Endothelial cell of umbilical vein (primary cell): ENCODE measurements around the gene SYNGAP1. TPM values are rescaled to one million over a fixed set of nuclear protein-coding genes. Genes with fewer than 3 reads are reported as not detected.

Experiments used
- BruUV-seq: library from RNA; stranded (reverse); fragments of 400-500 nt; replicated peaks from 2 replicates; lab custom pipeline; 2021; lab: Mats Ljungman, UMichigan
- CTCF ChIA-PET: fragments of 300-600, 350-600 bp; sonication (Branson Sonifier 250); formaldehyde crosslinking; loops from one replicate; lab custom pipeline; 2021; ENCODE audit warnings: antibody characterized with exemption, inconsistent platforms; lab: Charles Lee
- POLR2A ChIA-PET: fragments of 300-600, 350-600 bp; sonication (Branson Sonifier 250); formaldehyde crosslinking; loops from one replicate; lab custom pipeline; 2021; ENCODE audit warnings: antibody characterized with exemption, inconsistent platforms; lab: Charles Lee
- DNase-seq: peaks from one replicate; pipeline ENCODE4 v3.0.0-alpha.2; 2011; ENCODE audit warnings: low read depth, low spot score
- FAIRE-seq: peaks from 2 replicates; lab custom pipeline; 2011; peaks lifted over from hg19 to GRCh38; lab: Jason Lieb, UNC
- H2AFZ ChIP-seq: 2 replicates; pipeline ENCODE4 v1.6.0; 2012; ENCODE audit warnings: low read depth, low read length, control low read depth, inconsistent platforms
- H3K27ac ChIP-seq: 2 replicates; pipeline ENCODE4 v1.5.1; 2011; ENCODE audit warnings: low read depth, mild to moderate bottlenecking, control low read depth, low read length, moderate library complexity; ENCODE audit not compliant: insufficient read depth
- H3K27me3 ChIP-seq, 2 experiments: 2 replicates each; pipeline versions ENCODE4 v1.6.0 to v1.6.1; 2011; ENCODE audit warnings: low read length in 2 of 2, mixed read lengths in 1 of 2; ENCODE audit not compliant: control insufficient read depth in 2 of 2, insufficient read depth in 2 of 2
- H3K36me3 ChIP-seq, 2 experiments: 2 replicates in 1 of 2; 3 replicates in 1 of 2; pipeline ENCODE4 v1.5.1; 2011; ENCODE audit warnings: low read length in 2 of 2, mild to moderate bottlenecking in 1 of 2, moderate library complexity in 1 of 2; ENCODE audit not compliant: control insufficient read depth in 2 of 2, insufficient read depth in 2 of 2; ENCODE audit errors: extremely low read depth in 1 of 2
- H3K4me1 ChIP-seq: 3 replicates; pipeline ENCODE4 v1.5.1; 2011; ENCODE audit warnings: mild to moderate bottlenecking, low read length; ENCODE audit not compliant: control insufficient read depth, insufficient read depth; ENCODE audit errors: extremely low read depth
- H3K4me2 ChIP-seq: 2 replicates; pipeline ENCODE4 v1.6.1; 2011; ENCODE audit warnings: low read length, control low read depth, mixed read lengths; ENCODE audit not compliant: insufficient read depth
- H3K4me3 ChIP-seq, 3 experiments: fragments of 200-600 bp in 1 of 3; sonication (generic), shearing (Covaris generic) in 1 of 3; replicated peaks in 1 of 3; 2 replicates each; pipeline ENCODE4 v1.5.1; 2011 to 2016; ENCODE audit warnings: control low read depth in 3 of 3, low read length in 3 of 3, mild to moderate bottlenecking in 2 of 3, inconsistent platforms in 1 of 3, low read depth in 1 of 3, moderate library complexity in 1 of 3; ENCODE audit not compliant: insufficient read depth in 1 of 3
- H3K79me2 ChIP-seq: 2 replicates; pipeline ENCODE4 v1.6.0; 2012; ENCODE audit warnings: low read length, inconsistent platforms; ENCODE audit not compliant: control insufficient read depth, insufficient read depth
- H3K9ac ChIP-seq: replicated peaks from 2 replicates; pipeline ENCODE3; 2011; ENCODE audit warnings: low read length, control low read depth; ENCODE audit not compliant: insufficient read depth; ENCODE audit errors: extremely low read depth
- H3K9me1 ChIP-seq: replicated peaks from 3 replicates; pipeline ENCODE4 v1.6.0; 2011; ENCODE audit warnings: mild to moderate bottlenecking, low read length; ENCODE audit not compliant: control insufficient read depth, insufficient read depth; ENCODE audit errors: extremely low read depth
- H3K9me3 ChIP-seq: replicated peaks from 2 replicates; pipeline ENCODE4 v1.5.1; 2012; ENCODE audit warnings: low read length, inconsistent platforms; ENCODE audit not compliant: control insufficient read depth, insufficient read depth
- H4K20me1 ChIP-seq: replicated peaks from 2 replicates; pipeline ENCODE3; 2011; ENCODE audit warnings: mild to moderate bottlenecking, low read length; ENCODE audit not compliant: control insufficient read depth, insufficient read depth; ENCODE audit errors: extremely low read depth
- CTCF ChIP-seq, 2 donors: IDR thresholded peaks; 1 replicate in 1 of 2; 2 replicates in 1 of 2; pipeline ENCODE4 v1.5.1; 2011; ENCODE audit warnings: low read length in 2 of 2, mild to moderate bottlenecking in 2 of 2, moderate library complexity in 2 of 2, control low read depth in 1 of 2, inconsistent platforms in 1 of 2, low read depth in 1 of 2; ENCODE audit not compliant: insufficient read depth in 1 of 2; ENCODE audit errors: extremely low read depth in 1 of 2
- EZH2 ChIP-seq: IDR thresholded peaks from 2 replicates; pipeline ENCODE4 v1.6.1; 2012; ENCODE audit warnings: borderline replicate concordance, low read depth, mild to moderate bottlenecking, moderate library complexity, low read length, inconsistent platforms; ENCODE audit not compliant: severe bottlenecking
- FOS ChIP-seq: IDR thresholded peaks from 2 replicates; pipeline ENCODE4 v1.6.1; 2011; ENCODE audit warnings: mild to moderate bottlenecking, low read length, moderate library complexity, borderline replicate concordance; ENCODE audit not compliant: insufficient read depth
- GATA2 ChIP-seq: IDR thresholded peaks from 2 replicates; pipeline ENCODE4 v1.7.0; 2011; ENCODE audit warnings: low read depth, mild to moderate bottlenecking, moderate library complexity, mixed read lengths, low read length; ENCODE audit not compliant: insufficient read length, insufficient read depth
- JUN ChIP-seq: IDR thresholded peaks from 2 replicates; pipeline ENCODE4 v1.6.1; 2011; ENCODE audit warnings: borderline replicate concordance, low read depth; ENCODE audit not compliant: insufficient read length, insufficient read depth
- MAX ChIP-seq: IDR thresholded peaks from 2 replicates; pipeline ENCODE4 v1.6.1; 2011; ENCODE audit not compliant: insufficient read depth, insufficient read length
- MYC ChIP-seq: IDR thresholded peaks from one replicate; pipeline ENCODE4 v1.6.1; 2011; ENCODE audit warnings: mild to moderate bottlenecking, low read depth, low read length
- POLR2A ChIP-seq: IDR thresholded peaks from 2 replicates; pipeline ENCODE4 v1.6.1; 2012; ENCODE audit warnings: low read depth, mild to moderate bottlenecking, control low read depth, low read length
- POLR2AphosphoS5 ChIP-seq: IDR thresholded peaks from 2 replicates; pipeline ENCODE4 v1.6.1; 2012; ENCODE audit warnings: low read depth, mild to moderate bottlenecking, control low read depth, low read length, moderate library complexity; ENCODE audit not compliant: insufficient read depth
- dilution Hi-C: fragments of 300-500 bp; cut with MboI; formaldehyde crosslinking; loops from one replicate; pipeline ENCODE4 v1.15.0; 2019; ENCODE audit warnings: low sequenced_read_pairs; ENCODE audit not compliant: extremely low pct_ligation_motif_present
- intact Hi-C: fragments of 100-400 bp; cut with micrococcal nuclease; formaldehyde crosslinking; loops from one replicate; pipeline ENCODE4 v1.10.0; 2022
- polyA plus RNA-seq, 4 experiments: library from polyadenylated mRNA; depleted of rRNA in 3 of 4; stranded (reverse) in 3 of 4; unstranded in 1 of 4; fragments of >200 nt; gene quantifications; 2 replicates each; pipeline versions ENCODE4 v1.2.1 to v1.2.3, GENCODE V29; 2011 to 2012; ENCODE audit warnings: missing spikeins in 1 of 4
- total RNA-seq: library from RNA; stranded (reverse); gene quantifications from 2 replicates; pipeline ENCODE4 v1.2.3, GENCODE V29; 2021

SYNGAP1 gene
- total and polyA plus RNA-seq, 2 donors (not counting 3 experiments of a cell fraction or from before 2014, with no cell fraction given), result 7.3 to 15.1 TPM

DNA sequence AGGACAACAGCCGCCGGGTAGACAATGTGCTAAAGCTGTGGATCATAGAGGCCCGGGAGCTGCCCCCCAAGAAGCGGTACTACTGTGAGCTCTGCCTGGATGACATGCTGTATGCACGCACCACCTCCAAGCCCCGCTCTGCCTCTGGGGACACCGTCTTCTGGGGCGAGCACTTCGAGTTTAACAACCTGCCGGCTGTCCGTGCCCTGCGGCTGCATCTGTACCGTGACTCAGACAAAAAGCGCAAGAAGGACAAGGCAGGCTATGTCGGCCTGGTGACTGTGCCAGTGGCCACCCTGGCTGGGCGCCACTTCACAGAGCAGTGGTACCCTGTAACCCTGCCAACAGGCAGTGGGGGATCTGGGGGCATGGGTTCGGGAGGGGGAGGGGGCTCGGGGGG is 17.8 kb downstream of the SYNGAP1 start:
- no peaks in the 10 kb centered on the region for H3K4me1 ChIP-seq
- no peak for FAIRE-seq
- H3K4me3 ChIP-seq, result no peak overlapping the region
- H3K36me3 ChIP-seq, result peaks cover 3 to 23% of the 10 kb centered on the region in 2 experiments
- no peak overlapping the region for H3K9ac ChIP-seq
- no peaks in the 10 kb centered on the region for H3K9me3 ChIP-seq
- no peaks in the 10 kb centered on the region for H3K79me2 ChIP-seq
- H3K9me1 ChIP-seq, result no peaks in the 10 kb centered on the region
- intact Hi-C loops (no loop called here), dilution Hi-C loops (no loop called here)
- TF ChIP-seq MAX, result no peak
- TF ChIP-seq CTCF (IDR thresholded peaks at IDR 0.05; ENCODE audit: extremely low read depth in 1 of 2, insufficient read depth in 1 of 2, low read depth in 1 of 2, low read length in 2 of 2), result no peak
- no peak for TF ChIP-seq MYC
- TF ChIP-seq EZH2, result no peak
- no peak for TF ChIP-seq FOS
- TF ChIP-seq POLR2A, result no peak
- no peak for TF ChIP-seq GATA2
- no peak for TF ChIP-seq POLR2AphosphoS5
- TF ChIP-seq JUN, result no peak
- CTCF ChIA-PET, result interaction anchor here (1.1 kb wide), 1 partner anchor 12 kb away, joined by 3 read pairs; no protein-coding TSS in a partner anchor
- no peaks in the 10 kb centered on the region for H4K20me1 ChIP-seq
- no peak overlapping the region for H2AFZ ChIP-seq
- no TSS peak for BruUV-seq
- H3K27ac ChIP-seq, result no peak overlapping the region
- H3K4me2 ChIP-seq, result no peak overlapping the region
- H3K27me3 ChIP-seq, result no peaks in the 10 kb centered on the region
- POLR2A ChIA-PET, result interaction anchor here (2.5 kb wide), 1 partner anchor 17 kb away, joined by 6 read pairs; the partner anchor contains the start of gene ZBTB9
- DNase-seq, result no peak
